Transverse colon (tissue), 4 donors: Measurements from ENCODE around the gene TFE3.

Experiments
- EP300 ChIP-seq: sonication (generic); formaldehyde crosslinking; IDR thresholded peaks from one replicate; pipeline ENCODE4 v1.6.1; 2017; ENCODE audit warnings: antibody characterized with exemption, low read depth
- POLR2A ChIP-seq: fragments of 450-650 bp; IDR thresholded peaks from one replicate; pipeline ENCODE4 v1.6.1; 2016; ENCODE audit warnings: antibody characterized with exemption, mild to moderate bottlenecking, moderate library complexity
- POLR2AphosphoS5 ChIP-seq, 3 donors: sonication (generic); formaldehyde crosslinking; IDR thresholded peaks; one replicate each; pipeline ENCODE4 v1.6.1; 2016; ENCODE audit warnings: antibody characterized with exemption in 3 of 3
- TF ChIP-seq, protein P1 (sequence below), 5 experiments: fragments of 200-600 bp in 3 of 5; fragments of 450-650 bp in 2 of 5; sonication (generic) in 3 of 5; IDR thresholded peaks; 1 replicate in 2 of 5; 2 replicates in 3 of 5; pipeline ENCODE4 v1.5.1; 2016 to 2017; ENCODE audit warnings: antibody characterized with exemption in 5 of 5, inconsistent platforms in 3 of 5, mild to moderate bottlenecking in 2 of 5, moderate library complexity in 1 of 5

DNA sequence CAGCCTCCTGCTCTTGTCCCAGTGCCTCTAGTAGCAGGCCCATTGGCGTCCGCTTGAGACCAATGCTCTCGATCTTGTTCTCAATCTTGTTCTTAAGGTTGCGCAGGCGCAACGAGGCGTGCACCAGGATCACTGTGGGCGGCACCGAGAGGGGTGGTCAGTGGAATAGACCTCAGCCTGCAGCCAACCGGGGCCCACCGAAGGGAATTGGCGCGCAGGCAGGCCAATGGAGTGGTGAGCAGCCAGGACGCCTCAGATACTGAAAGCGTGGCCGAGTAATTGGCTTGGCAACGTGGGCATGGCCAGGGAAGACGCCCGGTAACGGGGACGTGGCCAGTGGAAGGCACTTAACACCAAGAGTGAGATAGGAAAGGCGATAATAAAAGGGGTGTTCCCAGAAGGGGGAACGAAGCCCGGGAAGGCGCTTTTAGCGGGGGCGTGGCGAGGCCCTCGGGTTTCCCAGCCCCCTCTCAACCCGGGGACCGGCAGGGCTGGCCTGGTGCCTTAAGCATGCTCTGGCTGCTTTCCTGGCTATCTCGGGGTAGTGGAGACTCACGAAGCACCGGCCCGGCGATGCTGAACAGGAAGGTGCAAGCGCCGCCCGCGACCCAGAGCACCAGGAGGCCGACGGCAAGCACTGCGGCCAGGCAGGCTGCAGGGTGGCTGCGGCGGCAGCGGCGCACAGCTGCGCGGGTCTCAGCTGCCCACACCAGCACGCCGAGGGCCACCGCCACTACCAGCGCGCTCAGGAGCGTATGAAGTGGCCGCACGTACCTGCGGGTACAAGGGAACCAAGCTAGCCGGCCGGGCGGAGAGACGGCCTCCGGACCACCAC, 28.9 kb upstream of the TFE3 start:
- TF ChIP-seq, protein P1, sequence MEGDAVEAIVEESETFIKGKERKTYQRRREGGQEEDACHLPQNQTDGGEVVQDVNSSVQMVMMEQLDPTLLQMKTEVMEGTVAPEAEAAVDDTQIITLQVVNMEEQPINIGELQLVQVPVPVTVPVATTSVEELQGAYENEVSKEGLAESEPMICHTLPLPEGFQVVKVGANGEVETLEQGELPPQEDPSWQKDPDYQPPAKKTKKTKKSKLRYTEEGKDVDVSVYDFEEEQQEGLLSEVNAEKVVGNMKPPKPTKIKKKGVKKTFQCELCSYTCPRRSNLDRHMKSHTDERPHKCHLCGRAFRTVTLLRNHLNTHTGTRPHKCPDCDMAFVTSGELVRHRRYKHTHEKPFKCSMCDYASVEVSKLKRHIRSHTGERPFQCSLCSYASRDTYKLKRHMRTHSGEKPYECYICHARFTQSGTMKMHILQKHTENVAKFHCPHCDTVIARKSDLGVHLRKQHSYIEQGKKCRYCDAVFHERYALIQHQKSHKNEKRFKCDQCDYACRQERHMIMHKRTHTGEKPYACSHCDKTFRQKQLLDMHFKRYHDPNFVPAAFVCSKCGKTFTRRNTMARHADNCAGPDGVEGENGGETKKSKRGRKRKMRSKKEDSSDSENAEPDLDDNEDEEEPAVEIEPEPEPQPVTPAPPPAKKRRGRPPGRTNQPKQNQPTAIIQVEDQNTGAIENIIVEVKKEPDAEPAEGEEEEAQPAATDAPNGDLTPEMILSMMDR (IDR thresholded peaks at IDR 0.05), result no peak
- TF ChIP-seq POLR2A (no peak), POLR2AphosphoS5 (IDR thresholded peaks at IDR 0.05) (no peak), EP300 (no peak)
